HG03558 (cell line): ENCODE data around the gene CSGALNACT2.

Experiments used
- ATAC-seq: cut with Tn5 transposase; IDR thresholded peaks from one replicate; pipeline ENCODE4 v1.9.1; 2021; ENCODE audit warnings: moderate number of reproducible peaks; ENCODE audit not compliant: unreplicated experiment; ENCODE audit errors: extremely low read depth

The CSGALNACT2 gene

GRCh38 chr10:43199088-43199683, 60.9 kb downstream of the CSGALNACT2 start:
- no peak for ATAC-seq

- no peak for ATAC-seq
Measured at GRCh38 chr10:43199684-43200537, 61.7 kb downstream of the CSGALNACT2 start.

- no peak for ATAC-seq
Measured at GRCh38 chr10:43200538-43201390, 62.5 kb downstream of the CSGALNACT2 start.

GRCh38 chr10:43201545-43202131, 63.4 kb downstream of the CSGALNACT2 start:
- no peak for ATAC-seq

- no peak for ATAC-seq
Measured at GRCh38 chr10:43202224-43202656, 64.0 kb downstream of the CSGALNACT2 start.

GRCh38 chr10:43202657-43203447, 64.6 kb downstream of the CSGALNACT2 start:
- no peak for ATAC-seq

GRCh38 chr10:43203448-43204041, 65.3 kb downstream of the CSGALNACT2 start:
- ATAC-seq, result no peak

- ATAC-seq, result no peak
Measured at GRCh38 chr10:43204042-43204942, 66.0 kb downstream of the CSGALNACT2 start.

- peak; percentile 56 for ATAC-seq
Measured at GRCh38 chr10:43204943-43205671, 66.9 kb downstream of the CSGALNACT2 start.

GRCh38 chr10:43205681-43206390, 67.6 kb downstream of the CSGALNACT2 start:
- no peak for ATAC-seq

- ATAC-seq, result no peak
Measured at GRCh38 chr10:43206391-43207235, 68.4 kb downstream of the CSGALNACT2 start.

- ATAC-seq, result no peak
Measured at GRCh38 chr10:43208147-43209073, 70.2 kb downstream of the CSGALNACT2 start.

- no peak for ATAC-seq
Measured at GRCh38 chr10:43209074-43209455, 70.8 kb downstream of the CSGALNACT2 start.

GRCh38 chr10:43209651-43210141, 71.5 kb downstream of the CSGALNACT2 start:
- ATAC-seq, result no peak

GRCh38 chr10:43210556-43210955, 72.3 kb downstream of the CSGALNACT2 start:
- no peak for ATAC-seq
